ENCODE results near the gene MEA1. TPM values are rescaled to one million over a fixed set of nuclear protein-coding genes. Genes with fewer than 3 reads are reported as not detected.

Gene MEA1
- total and polyA plus RNA-seq, 10 of the 15 experiments (the other 5 are each of a cell fraction or from before 2014, with no cell fraction given), result 59.1 to 148 (median 96.4) TPM

- ATAC-seq (no peak), DNase-seq (ENCODE audit: low read depth, low spot score) (no peak), FAIRE-seq (no peak)
- H3K4me1 ChIP-seq (ENCODE audit: control insufficient read depth, insufficient read depth, low read length), result peaks cover 9% of the 10 kb centered on the region
- H2AFZ ChIP-seq (ENCODE audit: control insufficient read depth, low read depth, low read length), result no peak overlapping the region
- BruUV-seq (replicated peaks), result no TSS peak
- H3K27ac ChIP-seq (ENCODE audit: control insufficient read depth, insufficient read depth), result no peak overlapping the region
- H4K20me1 ChIP-seq (ENCODE audit: control insufficient read depth, insufficient read depth), result no peaks in the 10 kb centered on the region
- SMC1A ChIA-PET (ENCODE audit: uncharacterized antibody, unreplicated experiment), result interaction anchor here (1.1 to 2.2 kb wide), 2 partner anchors 9 to 17 kb away, joined by 4 to 8 read pairs; partner anchors contain the start of gene PPP2R5D
- no peaks in the 10 kb centered on the region; a peak in 1 of 4 replicates for H3K36me3 ChIP-seq (ENCODE audit: control insufficient read depth in 2 of 2, insufficient read depth in 2 of 2, low read length in 1 of 2)
- CTCF ChIA-PET, result interaction anchor here (0.6 kb wide), 2 partner anchors 403 to 761 kb away, joined by 3 read pairs; no protein-coding TSS in a partner anchor
- in situ Hi-C loops (cut with MboI), result no loop called here
- intact Hi-C loops (cut with micrococcal nuclease; ENCODE audit: unreplicated experiment), result no loop called here
- POLR2A ChIA-PET, result interaction anchor here (1.0 kb wide), 1 partner anchor 9 kb away, joined by 10 read pairs; the partner anchor contains the start of gene PPP2R5D
- 98% methylated on average over 5 of the region's 5 CpGs for WGBS (ENCODE audit: insufficient coverage, insufficient replicate concordance, low lambda C conversion rate, missing lambda C conversion rate)
- H3K79me2 ChIP-seq (ENCODE audit: control insufficient read depth, insufficient read depth, low read length), result peaks cover 25% of the 10 kb centered on the region
- no peaks in the 10 kb centered on the region for H3K27me3 ChIP-seq (replicated peaks in 1 of 2; ENCODE audit: control insufficient read depth in 2 of 2, insufficient read depth in 2 of 2, low read length in 1 of 2)
- no peak overlapping the region for H3K4me3 ChIP-seq
- no peaks in the 10 kb centered on the region for H3K9me3 ChIP-seq (replicated peaks; ENCODE audit: control insufficient read depth, insufficient read depth, low read length)
- TF ChIP-seq CBX5 (IDR thresholded peaks at IDR 0.05; ENCODE audit: low read depth), result no peak
- TF ChIP-seq PML (IDR thresholded peaks at IDR 0.05; ENCODE audit: low read length), result no peak
- no peak for TF ChIP-seq HCFC1 (IDR thresholded peaks at IDR 0.05; ENCODE audit: low read length)
- TF ChIP-seq, protein P1, sequence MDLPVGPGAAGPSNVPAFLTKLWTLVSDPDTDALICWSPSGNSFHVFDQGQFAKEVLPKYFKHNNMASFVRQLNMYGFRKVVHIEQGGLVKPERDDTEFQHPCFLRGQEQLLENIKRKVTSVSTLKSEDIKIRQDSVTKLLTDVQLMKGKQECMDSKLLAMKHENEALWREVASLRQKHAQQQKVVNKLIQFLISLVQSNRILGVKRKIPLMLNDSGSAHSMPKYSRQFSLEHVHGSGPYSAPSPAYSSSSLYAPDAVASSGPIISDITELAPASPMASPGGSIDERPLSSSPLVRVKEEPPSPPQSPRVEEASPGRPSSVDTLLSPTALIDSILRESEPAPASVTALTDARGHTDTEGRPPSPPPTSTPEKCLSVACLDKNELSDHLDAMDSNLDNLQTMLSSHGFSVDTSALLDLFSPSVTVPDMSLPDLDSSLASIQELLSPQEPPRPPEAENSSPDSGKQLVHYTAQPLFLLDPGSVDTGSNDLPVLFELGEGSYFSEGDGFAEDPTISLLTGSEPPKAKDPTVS (IDR thresholded peaks at IDR 0.05; ENCODE audit: low read depth, low read length), result no peak
- TF ChIP-seq IKZF2 (IDR thresholded peaks at IDR 0.05), result no peak
- no peak for TF ChIP-seq SMC3 (IDR thresholded peaks at IDR 0.05; ENCODE audit: borderline replicate concordance, low read length)
- no peak overlapping the region for H3K4me2 ChIP-seq (ENCODE audit: control insufficient read depth, insufficient read depth)
- H3K9ac ChIP-seq (ENCODE audit: control insufficient read depth, insufficient read depth, low read length), result no peak overlapping the region
- RAD21 ChIA-PET (ENCODE audit: unreplicated experiment), result interaction anchor here (0.7 kb wide), 1 partner anchor 9 kb away, joined by 3 read pairs; the partner anchor contains the start of gene PPP2R5D
These were observed 38.7 kb downstream of the MEA1 start for GRCh38 chr6:42974919-42975505.
